NCI-H2029 treated with DMSO at 0.1 percent for 48 hours (cell line): ENCODE measurements around the gene PIK3R3.
A peak's percentile ranks its signal among the peaks of the same experiment; 100 is the strongest.
"Not testable (repeated sequence)": the region's sequence is repeated elsewhere in the genome, so short reads cannot be mapped to it uniquely, and the experiment has no call there.

ENCODE experiments used
- DNase-seq: peaks from one replicate; lab custom pipeline; 2025; lab: John Stamatoyannopoulos, UW

Gene PIK3R3

DNA sequence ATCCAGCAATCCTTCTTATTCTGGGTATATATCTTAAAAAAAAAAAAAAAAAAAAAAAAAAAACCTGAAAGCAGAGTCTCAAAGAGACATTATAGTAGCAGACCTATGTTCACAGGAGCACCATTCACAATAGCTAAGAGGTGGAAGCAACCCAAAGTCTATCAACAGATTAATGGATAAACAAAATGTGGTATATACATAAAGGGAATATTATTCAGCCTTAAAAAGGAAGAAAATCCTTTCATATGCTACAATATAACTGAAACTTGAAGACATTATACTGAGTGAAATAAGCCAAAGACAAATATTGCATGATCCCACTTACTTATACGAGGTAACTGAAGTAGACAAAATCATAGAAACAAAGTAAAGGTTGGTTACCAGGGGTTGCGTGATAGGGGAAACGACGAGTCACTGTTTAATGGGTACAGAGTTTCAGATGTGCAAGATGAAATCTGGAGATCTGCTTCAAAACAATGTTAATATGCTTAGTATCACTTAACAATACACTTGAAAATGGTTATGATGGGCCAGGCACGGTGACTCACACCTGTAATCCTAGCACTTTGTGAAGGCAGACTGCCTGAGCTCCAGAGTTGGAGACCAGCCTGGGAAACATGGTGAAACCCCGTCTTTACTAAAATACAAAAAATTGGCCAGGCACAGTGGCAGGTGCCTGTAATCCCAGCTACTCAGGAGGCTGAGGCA, 29.5 kb downstream of the PIK3R3 start:
- peak; percentile 86 for DNase-seq

DNA sequence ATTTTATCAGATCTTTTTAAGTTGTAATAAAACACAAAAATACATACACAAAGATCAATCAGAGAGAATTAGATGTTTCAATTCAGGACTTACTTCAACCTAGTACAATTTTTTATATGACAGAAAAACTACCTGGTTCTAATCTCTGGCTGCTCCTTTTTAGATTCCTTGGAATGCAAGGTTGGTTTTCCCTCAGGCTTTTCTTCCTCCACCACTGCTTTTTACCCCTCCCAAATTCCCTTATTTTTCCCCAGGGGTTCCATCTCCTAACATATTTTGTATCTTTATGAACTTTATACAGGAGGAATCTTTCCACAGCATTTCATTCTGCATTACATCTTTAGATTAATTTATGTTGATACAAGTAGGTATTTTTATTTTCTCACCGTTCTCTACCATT, 33.2 kb downstream of the PIK3R3 start:
- DNase-seq = no peak

DNA sequence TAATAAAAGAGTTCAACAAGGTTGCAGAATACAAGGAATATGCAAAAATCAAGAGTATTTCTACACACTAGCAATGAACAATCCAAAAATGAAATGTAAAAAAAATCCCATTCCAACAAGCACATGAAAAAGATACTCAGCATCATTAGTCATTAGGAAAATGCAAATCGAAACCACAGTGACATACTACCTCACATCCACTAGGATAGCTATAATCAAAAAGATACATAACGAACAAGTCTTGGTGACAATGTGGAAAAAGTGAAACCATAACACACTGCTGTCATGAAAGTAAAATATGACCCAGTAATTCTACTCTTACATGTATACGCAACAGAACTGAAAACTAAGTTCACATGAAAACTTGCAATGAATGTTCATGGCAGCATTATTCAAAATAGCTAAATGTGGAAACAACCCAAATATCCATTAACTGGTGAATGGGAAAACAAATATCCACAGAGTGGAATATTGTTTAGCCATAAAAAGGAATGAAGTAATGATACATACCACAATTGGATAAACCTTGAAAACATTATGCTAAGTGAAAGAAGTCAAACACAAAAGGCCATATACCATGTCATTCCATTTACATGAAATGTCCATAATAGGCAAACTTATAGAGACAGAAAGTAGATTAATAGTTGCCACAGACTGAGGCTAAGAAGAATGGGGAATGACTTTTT, 34.3 kb downstream of the PIK3R3 start:
- DNase-seq = no peak

DNA sequence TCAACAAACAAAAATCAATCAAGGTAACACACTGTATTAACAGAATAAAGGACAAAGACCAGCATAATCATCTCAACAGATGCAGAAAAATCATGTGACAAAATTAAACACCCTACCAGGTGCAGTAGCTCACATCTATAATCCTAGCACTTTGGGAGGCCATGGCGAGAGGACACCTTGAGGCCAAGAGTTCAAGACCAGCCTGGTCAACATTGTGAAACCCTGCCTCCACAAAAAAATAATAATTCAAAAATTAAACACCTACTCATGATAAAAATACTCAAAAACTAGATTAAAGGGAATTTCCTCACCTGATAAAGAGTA, 35.3 kb downstream of the PIK3R3 start:
- no peak for DNase-seq

DNA sequence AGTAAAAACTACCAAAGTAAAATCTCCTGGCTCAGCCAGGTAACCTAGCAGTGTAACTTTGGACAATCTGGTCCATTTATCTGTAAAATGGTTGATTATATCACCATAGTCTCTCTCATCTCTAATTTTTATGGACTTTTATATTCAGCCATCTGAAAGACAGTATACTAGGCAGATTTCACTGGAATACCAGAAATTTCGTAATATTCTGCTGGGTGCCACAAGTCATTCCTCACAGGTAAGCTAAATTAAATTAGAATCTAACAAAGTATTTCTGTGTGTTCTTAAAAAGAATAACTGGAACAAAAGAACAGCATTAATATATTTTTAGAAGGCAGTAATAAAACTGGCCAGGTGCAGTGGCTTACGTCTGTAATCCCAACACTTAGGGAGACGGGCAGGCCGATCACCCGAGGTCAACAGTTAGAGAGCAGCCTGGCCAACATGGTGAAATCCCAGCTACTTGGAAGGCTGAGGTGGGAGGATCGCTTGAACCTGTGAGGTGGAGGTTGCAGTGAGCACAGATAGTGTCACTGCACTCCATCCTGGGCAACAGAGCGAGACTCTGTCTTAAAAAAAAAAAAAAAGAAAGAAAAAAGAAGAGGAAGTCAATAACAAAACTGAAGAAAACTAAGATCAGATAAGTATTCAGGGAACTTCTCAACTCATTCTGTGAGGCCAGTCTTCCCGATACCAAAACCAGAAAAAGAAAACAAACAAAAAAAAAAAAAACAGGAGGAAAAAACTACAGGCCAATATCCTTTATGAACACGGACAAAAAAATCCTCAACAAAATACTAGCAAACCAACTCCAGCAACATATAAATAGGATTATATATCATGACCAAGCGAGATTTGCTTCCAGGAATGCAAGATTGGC, 35.9 kb downstream of the PIK3R3 start:
- DNase-seq = no peak

DNA sequence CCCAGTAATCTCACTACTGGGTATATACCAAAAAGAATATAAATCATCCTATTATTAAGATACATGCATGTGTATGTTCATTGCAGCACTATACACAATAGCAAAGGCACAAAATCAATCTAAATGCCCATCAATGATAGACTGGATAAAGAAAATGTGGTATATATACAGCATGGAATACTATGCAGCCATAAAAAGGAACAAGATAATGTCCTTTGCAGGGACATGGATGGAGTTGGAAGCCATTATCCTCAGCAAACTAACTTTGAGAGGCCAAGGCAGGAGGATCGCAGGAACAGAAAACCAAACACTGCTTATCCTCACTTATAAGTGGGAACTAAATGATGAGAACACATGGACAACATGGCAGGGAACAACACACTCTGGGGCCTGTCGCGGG, 37.3 kb downstream of the PIK3R3 start:
- not testable (repeated sequence) for DNase-seq

DNA sequence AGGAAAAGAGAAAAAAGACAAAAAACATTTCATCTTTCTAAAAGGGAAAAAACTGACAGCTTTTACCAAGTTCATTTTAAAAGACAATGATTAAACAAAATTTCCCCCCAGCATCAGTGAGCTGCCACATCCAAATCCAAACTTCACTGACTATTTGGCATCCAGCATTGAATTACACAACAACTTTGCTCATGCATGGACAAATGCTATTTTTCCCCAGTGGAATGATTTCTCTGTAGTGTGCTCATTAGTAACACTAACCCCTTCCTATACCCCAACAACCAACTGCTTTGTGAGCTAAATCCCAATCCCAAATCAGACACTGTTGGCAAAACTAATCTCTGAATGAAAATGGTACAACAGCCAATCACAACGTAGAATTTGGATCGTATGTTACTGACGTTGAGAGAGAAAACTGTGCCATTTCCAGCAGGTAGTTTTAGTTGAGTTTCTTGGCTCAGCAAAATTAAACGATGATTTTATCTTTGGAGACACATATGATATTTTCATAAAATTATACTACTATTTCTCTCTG, 37.9 kb downstream of the PIK3R3 start:
- no peak for DNase-seq

DNA sequence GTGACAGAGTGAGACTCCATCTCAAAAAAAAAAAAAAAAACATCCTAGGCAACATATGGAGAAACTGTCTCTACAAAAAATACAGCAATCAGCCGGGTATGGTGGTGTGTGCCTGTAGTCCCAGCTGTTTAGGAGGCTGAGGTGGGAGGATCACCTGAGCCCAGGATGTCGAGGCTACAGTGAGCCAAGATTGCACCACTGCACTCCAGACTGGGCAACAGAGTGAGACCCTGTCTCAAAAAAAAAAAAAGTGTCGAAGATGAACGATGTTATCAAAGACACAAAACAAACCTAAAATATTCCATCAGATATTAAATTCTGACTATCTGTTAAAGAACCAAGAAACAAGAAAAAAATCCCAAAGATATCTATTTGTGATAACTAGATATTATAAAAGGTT, 38.6 kb downstream of the PIK3R3 start:
- not testable (repeated sequence) for DNase-seq

DNA sequence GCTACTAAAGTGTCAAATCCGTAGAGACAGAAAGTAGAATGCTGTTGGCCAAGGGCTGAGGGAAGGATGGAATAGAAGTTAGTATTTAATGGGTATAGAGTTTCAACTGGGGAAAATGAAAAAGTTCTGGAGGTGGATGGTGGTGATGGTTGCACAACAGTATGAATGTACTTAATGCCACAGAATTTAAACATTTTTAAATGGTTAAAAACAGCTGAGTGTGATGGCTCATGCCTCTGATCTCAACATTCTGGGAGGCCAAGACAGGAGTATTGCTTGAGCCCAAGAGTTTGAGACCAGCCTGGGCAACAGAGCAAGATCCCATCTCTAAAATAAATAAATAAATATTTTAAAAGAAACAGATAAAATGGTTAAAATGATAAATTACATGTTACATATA, 44.5 kb downstream of the PIK3R3 start:
- no peak for DNase-seq

DNA sequence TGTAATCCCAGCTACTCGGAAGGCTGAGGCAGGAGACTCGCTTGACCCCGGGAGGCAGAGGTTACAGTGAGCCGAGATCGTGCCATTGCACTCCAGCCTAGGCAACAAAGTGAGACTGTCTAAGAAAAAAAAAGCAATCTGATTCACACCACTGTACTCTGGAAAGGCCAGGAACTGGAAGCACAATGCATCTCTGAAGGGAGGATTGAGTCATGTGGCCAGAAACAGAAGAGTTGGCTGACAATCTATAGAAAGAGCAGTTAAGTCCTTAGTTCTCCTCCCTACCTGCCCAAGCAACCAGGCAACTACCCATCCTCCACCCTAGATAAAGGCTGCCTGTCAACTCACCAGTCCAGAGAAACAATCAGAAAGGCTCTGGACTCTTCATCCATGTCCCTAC, 45.9 kb downstream of the PIK3R3 start:
- DNase-seq = no peak

DNA sequence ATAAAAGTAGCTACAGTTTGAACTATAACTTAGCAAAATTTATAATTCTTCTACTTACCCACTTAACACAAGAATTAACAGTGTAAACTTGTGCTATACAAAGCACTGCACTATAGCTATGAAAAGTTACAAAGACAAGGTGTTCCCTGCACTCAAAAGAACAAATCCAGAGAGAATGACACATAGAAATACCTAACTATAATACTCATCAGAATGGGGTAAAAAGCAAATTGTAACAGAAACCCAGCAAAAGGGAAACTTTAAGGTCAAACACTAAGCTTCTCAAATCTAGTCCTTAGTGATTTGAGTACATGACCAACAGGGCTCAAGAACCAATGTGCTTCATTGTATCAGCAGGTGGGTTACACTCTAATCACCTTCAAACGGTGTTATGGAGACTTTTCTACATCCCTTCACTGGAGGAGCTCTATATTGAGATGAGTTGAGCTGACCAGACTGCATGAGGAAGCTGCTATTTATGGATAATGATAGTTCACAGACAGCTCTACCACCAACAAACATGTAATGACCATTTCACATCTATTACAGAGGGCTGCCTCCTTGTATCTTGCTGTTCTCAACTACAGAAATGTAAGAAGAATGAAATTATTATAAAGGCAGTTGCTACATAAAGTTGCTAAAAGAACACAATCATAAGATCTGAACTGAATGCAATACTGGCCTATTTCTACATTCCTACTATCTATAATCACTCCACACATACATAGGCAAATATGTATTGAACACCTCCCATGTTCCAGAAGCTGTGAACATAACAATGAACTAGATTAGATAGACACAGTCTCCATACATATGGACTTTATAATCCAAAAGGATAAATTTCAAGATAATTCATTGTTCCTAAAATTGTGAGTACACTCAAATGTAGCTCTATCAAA, 47.6 kb downstream of the PIK3R3 start:
- no peak for DNase-seq

DNA sequence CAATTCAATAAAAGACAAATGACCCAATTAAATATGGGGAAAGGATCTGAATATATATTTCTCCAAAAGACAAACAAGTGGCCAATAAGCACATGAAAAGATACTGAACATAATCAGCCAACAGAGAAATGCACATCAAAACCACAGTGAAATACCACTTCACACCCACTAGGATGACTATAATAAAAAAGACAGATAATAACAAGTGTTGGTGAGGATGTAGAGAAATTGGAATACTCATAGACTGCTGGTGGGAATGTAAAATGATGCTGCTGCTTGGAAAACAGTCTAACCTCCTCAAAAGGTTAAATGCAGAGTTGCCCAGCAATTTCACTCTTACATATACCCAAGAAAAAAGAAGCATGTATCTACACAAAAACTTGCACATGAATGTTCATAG, 48.9 kb downstream of the PIK3R3 start:
- DNase-seq = no peak

DNA sequence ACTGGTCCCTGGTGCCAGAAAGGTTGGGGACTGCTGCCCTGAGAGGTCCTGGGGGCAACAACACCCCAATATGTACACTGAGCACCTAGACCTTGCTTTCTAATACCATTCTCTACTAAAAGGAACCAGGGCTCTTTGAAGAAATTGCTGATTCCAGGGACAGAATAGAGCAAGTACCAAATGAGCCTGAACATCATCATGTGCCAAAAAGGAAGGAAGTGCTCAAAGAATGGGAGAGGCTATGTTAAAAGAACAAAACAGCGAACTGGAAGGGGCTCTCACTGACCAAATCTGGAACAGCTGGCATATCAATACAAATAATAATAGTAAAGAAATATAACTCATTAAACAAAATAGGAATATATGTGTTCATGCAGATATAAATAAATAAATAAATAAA, 50.8 kb downstream of the PIK3R3 start:
- DNase-seq = no peak

DNA sequence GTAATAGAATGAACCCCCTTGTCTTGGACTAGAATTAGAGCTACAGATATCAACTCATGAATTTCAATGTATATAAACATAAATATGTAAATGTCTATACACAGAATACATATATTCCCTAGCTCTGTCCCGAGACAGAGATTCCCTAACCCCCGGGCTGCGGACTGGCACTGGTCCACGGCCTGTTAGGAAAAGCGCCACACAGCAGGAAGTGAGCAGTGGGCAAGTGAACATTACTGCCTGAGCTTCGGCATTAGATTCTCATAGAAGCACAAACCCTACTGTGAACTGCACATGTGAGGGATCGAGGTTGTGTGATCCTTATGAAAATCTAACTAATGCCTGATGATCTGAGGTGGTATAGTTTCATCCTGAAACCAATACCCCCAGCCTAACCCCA, 51.2 kb downstream of the PIK3R3 start:
- no peak for DNase-seq

DNA sequence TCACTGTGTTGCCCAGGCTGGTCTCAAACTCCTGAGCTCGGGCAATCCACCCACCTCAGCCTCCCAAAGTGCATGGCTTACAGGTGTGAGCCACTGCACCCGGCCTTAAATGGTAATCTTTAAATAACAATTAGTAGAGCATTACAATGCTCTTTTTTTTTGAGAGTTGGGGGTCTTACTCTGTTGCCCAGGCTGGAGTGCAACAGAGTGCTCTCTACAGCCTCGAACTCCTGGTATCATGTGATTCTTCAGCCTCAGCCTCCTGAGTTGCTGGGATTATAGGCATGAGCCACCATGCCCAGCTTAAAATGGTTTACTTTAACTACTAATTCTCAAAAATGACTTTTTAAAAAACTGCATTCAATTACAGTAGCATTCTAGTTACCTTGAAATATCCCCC, 52.2 kb downstream of the PIK3R3 start:
- no peak for DNase-seq

DNA sequence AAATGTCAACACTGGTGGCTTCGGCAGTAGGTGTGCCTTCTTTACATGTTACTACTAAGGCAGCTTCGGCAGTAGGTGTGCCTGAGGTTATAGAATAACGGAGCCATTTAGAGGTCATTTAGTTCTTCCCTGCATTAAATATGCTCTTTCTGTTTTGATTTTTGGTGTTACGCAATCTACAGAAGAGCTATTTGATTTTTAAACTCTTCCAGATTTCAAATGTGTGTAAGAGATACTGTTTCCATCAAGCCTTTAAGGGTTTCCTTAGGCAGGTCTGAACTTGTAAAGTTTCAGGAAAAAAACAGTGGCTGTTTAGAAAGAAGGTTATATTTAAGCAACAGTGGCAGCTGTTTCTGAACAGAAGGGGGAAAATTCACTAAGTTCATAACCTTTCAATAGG, 54.8 kb downstream of the PIK3R3 start:
- no peak for DNase-seq

DNA sequence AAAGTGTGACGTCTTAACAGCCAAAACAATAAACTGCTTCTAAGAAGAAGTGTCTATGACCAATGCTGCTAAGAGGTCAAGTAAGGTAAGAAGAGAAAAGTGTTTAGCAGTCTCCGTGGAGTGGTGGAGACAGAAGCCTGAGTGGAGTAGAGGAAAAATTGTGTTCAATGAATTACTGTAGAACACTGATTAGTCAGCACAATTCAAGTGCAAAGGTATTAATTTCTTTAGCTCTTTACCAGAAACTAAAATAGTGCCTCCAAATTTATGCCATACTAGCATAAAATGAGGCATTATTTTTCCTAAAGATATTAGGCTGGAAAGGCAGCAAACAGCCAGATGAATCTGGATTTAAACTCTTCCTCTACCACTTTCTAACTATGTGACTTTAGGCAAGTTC, 56.1 kb downstream of the PIK3R3 start:
- DNase-seq = no peak

DNA sequence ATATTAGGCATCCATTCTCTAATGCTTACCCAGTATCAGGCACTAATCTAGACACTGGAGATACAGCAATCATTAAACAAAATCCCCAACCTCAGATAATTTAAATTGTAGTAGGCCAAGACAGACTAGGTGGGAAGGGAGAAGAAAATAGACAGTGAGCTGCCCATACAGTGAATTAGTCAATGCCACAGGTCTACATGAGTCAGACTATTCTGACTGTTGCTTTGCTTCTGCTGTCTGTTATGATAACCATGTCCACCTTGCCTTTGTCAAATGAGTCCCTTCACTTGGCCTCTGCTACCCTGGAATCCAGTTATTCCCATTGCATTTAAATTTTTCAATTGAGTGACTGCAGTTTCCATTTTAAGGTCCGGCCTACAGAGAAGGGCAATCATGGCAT, 59.5 kb downstream of the PIK3R3 start:
- no peak for DNase-seq

DNA sequence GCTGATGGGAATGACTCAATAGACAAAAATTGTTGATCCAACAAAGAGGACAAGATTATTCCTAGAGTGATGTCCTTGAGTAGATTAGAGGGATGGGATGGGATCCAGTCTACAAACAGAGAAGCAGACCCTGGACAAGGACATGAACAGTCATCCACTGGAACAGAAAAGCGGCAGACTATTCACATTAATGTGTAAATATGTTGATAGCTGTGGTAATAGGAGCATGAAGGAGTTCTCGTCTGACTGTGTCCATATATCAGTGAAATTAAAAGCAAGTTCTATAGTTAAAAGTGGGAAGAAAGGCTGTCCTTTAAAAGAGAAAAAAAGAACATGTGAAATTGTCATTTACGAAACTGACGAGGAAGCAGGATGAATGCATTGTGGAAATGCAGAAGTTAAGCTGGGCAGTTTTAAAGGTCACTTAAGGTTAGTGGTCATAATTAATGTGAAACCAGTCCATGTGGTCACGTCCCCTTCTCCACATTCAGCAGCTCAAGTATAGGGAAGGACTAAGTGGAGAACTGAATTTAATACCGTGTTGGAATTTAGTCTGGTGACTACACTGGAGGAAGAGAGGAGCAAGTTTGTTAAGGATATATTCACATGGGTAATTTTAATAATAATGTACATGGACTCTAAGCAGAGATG, 62.1 kb downstream of the PIK3R3 start:
- DNase-seq = no peak

DNA sequence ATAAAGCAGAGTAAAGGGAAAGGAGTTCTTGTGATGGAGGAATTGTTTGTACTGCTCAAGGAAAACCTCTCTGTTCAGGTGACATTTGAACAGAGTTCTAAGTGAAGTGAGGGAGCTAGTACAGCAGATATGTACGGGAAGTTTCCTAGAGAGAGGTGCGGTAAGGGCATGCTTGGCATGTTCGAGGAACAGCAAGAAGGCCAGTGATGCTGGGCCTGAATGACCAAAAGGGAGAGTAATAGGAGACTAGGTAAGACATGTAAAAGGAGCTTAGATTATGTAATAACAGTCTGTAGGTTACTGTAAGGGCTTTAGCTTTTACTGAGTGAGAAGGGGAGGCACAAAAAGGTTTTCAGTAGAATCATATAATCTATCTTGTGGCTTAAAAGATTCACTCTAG, 63.9 kb downstream of the PIK3R3 start:
- no peak for DNase-seq

DNA sequence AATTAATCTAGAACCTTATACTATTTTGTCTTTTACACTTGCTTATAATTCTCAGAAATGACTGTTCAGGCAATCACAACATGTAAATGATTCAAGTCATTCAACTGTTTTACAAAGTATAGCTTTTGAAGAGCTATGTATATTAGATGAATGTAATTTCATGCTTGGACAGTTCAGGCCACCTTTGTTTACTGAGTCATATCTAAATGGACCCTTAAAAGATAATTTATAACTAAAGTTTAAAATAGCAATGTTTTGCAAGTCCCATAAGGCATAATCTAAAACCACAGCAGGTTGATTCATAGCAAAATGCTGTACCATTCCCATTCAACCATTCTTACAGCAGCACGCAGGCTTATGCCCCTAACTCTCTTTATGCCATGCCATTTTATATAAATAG, 64.8 kb downstream of the PIK3R3 start:
- no peak for DNase-seq
